GM19043 (cell line): ENCODE measurements around the gene AMPD2.

Experiments used
- ATAC-seq: cut with Tn5 transposase; IDR thresholded peaks from one replicate; pipeline ENCODE4 v1.9.1; 2021; ENCODE audit warnings: low read depth; ENCODE audit not compliant: unreplicated experiment

Gene AMPD2

GRCh38 chr1:109619576-109620400 is at the start of gene AMPD2, which contains the start of gene GNAT2:
Gene AMPD2, plus strand, starts transcription at chr1:109619837. Its CDS starts 1,339 bp downstream, at chr1:109621176.
Gene GNAT2, minus strand, starts transcription at chr1:109619616. Its CDS starts 6,746 bp downstream, at chr1:109612870.
- ATAC-seq: peak; percentile 45

- ATAC-seq: no peak
Measured at GRCh38 chr1:109570414-109570813, 49.2 kb upstream of the AMPD2 start.

DNA sequence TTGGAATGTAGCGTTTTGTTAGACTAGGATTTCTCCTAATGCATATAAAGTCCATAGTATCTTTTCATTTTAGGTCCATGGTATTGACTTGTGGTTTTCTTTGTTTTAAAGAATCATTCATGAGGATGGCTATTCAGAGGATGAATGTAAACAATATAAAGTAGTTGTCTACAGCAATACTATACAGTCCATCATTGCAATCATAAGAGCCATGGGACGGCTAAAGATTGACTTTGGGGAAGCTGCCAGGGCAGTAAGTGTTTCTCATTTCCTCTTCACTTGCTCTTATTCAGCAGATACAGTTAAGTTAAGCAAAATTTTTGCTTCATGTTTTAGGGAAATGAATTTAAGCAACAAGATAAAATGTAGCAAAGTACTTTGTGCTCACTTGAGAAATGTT is 45.9 kb upstream of the AMPD2 start:
- no peak for ATAC-seq

- no peak for ATAC-seq
Measured at GRCh38 chr1:109578947-109579443, 40.6 kb upstream of the AMPD2 start.

GRCh38 chr1:109579491-109579890 is 40.1 kb upstream of the AMPD2 start:
- ATAC-seq: no peak

DNA sequence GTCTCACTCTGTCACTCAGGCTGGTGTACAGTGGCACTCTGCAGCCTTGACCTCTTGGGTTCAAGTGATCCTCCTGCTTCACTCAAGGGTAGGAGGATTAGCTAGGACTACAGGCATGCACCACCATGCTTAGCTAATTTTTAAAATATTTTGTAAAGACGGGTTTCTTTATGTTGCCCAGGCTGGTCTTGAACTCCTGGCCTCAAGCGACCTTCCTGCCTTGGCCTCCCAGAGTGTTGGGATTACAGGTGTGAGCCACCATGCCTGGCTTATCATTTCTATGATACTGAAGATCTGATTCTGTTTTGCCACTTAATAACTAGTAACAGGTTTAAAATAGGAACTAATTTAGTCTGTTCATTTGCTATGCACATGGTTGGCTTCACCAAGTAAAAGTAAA is 37.6 kb upstream of the AMPD2 start:
- ATAC-seq: no peak

DNA sequence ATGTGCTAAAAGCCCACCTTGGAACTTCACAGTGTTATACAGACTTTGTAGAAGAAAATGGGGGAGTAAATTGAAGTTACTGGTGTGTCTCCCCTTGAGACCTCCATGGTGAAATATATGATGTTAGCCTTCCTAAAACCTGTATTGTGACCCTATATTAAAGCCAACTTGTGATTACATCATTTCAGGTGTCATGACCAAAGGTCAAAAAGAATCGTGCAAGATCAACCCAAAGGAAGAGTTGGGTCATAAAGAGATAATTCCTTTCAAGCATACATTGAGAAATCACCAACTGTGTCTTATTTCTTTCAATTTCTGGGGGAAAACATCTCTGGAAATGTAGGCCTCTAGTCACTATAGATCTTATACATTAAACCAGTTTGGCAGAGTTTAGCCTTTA is 34.9 kb upstream of the AMPD2 start:
- ATAC-seq: no peak

DNA sequence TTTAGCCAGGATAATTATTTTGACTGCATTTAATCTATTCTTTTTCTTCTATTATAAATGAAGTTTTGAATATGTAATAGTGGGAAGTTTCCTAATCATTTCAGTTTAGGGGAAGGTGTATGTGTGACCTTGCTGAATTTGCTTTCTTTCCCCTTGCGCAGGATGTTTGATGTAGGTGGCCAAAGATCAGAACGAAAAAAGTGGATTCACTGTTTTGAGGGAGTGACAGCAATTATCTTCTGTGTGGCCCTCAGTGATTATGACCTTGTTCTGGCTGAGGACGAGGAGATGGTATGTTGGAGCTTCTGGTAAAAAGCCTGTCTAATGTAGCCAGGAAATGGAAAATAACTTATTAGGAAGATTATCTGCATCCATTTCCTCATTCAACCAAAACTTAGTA is 33.6 kb upstream of the AMPD2 start:
- ATAC-seq: no peak

DNA sequence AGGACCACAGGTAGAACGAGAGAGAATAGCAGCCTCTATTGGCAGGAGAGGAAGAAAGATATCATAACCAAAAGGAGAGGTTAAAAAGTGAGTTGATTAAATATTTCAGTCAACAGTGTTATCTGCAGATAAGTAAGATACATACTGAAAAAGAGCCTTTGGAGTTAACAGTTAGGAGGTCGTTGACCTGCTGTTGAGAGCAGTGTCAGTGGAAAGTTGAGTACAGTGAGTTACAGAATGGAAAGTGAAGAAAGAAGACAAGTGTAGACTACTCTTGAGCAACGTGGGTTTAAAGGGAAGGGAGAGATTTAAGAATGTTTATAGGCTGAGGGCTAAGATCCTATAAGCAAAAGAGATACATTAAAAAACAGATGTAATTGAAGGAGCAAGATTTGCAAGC is 30.5 kb upstream of the AMPD2 start:
- ATAC-seq: no peak

DNA sequence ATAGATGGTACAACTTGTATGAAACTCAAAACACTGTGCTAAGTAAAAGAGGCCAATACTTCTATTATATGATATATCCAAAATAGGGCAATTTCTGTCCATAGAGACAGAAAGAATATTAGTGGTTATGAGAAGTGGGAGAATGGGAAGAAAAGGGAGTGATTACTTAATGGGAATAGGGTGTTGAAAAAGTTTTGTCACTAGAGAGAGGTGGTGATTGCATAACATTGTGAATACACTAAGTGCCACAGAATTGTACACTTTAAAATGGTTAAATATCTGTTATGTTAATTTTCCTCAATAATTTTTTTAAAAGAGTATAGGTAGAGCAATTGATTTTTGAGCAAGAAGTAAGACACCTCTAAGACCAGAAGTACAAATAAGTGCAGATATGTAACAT is 30.0 kb upstream of the AMPD2 start:
- no peak for ATAC-seq

- no peak for ATAC-seq
Measured at GRCh38 chr1:109592916-109593315, 26.7 kb upstream of the AMPD2 start.

DNA sequence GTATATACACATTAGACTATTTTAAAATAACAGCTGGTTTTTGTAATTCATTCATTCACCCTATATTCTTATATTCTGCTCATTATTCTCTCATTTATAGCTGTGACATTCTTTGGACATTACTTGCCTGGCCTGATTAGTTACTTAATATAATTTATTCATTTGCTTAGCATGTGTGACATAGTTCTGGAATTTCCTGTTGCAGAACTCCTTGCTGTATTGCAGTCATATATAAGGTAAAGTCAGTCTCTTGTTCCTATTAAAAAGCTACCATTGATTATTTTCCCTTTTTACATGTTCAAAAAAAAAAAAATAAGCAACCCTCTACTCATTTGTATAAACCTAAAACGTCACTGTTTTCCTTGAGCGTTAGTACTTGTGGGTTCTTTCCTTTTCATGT is 24.1 kb upstream of the AMPD2 start:
- ATAC-seq: no peak

DNA sequence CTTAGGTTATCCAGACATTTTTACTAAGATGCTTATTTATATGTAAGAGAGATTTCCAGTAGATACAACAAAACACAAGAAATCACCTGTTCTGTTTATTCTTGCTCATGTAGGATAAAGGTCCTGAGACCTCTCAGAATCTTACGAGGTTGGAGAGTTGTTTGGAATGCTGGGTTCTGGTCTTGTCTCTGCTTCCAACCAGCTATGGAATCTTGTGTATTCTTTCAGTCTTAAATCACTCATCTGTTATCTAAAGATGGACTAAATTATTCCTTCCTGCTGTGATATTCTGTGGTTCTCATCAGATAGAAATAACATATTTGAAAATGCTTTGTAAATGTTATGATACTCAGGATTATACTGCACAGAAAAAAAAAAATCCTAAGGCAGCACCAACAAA is 21.5 kb upstream of the AMPD2 start:
- ATAC-seq: no peak

- no peak for ATAC-seq
Measured at GRCh38 chr1:109598655-109599054, 21.0 kb upstream of the AMPD2 start.

- no peak for ATAC-seq
Measured at GRCh38 chr1:109603229-109603628, 16.4 kb upstream of the AMPD2 start.

DNA sequence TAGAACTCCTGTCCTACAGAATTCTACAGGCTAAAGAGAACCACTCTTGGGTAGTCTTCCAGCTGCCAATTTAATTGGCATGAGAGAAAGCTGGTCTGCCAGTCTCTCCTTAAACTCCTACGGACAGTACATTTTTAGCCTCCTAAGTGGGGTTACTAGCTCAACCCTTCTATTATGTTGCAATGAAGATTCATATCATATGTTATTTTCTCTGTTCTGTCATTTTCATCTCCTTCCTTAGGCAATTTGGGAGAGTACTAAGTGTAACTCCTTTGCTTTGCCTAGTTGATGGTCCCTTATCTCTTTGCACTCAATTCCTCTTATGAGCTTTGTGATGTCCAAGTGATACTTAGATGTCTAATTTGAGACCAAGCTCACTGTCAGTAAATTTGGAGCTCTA is 14.3 kb upstream of the AMPD2 start:
- no peak for ATAC-seq

DNA sequence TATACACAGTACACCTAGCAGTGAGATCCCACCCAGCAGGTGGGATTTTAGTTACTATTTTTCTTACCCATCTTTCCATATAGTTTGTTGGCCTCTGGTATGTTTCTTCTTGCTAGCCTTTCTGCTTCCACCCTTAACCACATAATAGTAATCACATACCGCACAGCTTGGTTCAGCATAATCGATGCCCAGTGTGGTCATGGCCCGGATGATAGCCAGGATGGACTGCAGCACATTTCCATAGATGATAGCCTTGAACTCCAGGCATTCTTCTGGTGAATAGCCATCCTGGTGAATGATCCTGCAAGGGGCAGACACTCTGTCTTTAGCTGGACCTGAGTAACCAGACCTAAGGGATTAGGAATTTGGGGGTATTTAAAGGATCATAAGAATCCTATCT is 9.8 kb upstream of the AMPD2 start:
- ATAC-seq: no peak

DNA sequence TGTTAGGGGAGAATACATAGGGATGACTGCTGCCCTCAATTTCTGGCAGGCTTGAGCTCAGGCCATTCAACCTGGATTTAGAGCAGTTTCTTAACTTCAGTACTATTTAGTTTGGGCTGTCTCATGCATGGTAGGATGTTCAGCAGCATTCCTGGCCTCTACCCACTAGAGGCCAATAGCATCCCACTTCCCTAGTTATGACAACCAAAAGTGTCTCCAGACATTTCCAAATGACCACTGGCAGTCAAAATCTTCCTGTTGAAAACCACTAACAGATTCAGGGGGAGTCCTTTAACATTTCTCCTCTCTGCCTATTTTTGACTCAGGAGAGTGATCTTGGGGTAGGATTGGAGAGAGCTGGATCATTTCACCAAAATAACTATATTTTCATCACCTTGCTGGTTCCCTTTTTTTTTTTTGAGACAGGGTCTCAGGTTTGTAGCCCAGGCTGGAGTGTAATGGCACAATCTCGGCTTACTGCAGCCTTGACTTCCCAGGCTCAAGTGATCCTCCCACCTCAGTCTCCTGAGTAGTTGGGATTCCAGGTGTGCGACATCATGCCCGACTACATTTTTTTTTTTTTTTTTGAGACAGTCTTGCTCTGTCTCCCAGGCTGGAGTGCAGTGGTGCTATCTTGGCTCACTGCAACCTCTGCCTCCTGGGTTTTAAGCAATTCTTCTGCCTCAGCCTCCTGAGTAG is 8.9 kb upstream of the AMPD2 start:
- ATAC-seq: no peak

- ATAC-seq: no peak
Measured at GRCh38 chr1:109611308-109611990, 8.2 kb upstream of the AMPD2 start.

- no peak for ATAC-seq
Measured at GRCh38 chr1:109613361-109614147, 6.1 kb upstream of the AMPD2 start.
